ENCODE results near the gene TAOK3. TPM values are rescaled to one million over a fixed set of nuclear protein-coding genes. Genes with fewer than 3 reads are reported as not detected.
"Not testable (repeated sequence)": the region's sequence is repeated elsewhere in the genome, so short reads cannot be mapped to it uniquely, and the experiment has no call there.

The TAOK3 gene
- total RNA-seq, 1 donor from 2014 or later = 15.7 TPM

- no peaks in the 10 kb centered on the region for H3K79me2 ChIP-seq (ENCODE audit: insufficient read depth, low read length)
- H3K27ac ChIP-seq (ENCODE audit: low read depth, low read length) = no peak overlapping the region
- no peaks in the 10 kb centered on the region for H3K27me3 Mint-ChIP-seq (ENCODE audit: low read depth, unreplicated experiment)
- no peak for DNase-seq (ENCODE audit: low read depth)
- H3K4me3 Mint-ChIP-seq (ENCODE audit: unreplicated experiment) = no peak overlapping the region
- FAIRE-seq = no peak
- H3K4me3 ChIP-seq (ENCODE audit: insufficient read depth, low read depth, low read length) = no peak overlapping the region
- no peak overlapping the region for H3K4me2 ChIP-seq (ENCODE audit: low read length)
- H3K9me3 ChIP-seq (ENCODE audit: insufficient read depth, low read depth, low read length) = no peaks in the 10 kb centered on the region
- H3K9ac ChIP-seq (ENCODE audit: low read length) = no peak overlapping the region
- H3K36me3 ChIP-seq (ENCODE audit: insufficient read depth, low read length) = no peaks in the 10 kb centered on the region
- TF ChIP-seq EZH2 (IDR thresholded peaks at IDR 0.05; ENCODE audit: insufficient read depth, low read length) (no peak), CTCF (IDR thresholded peaks at IDR 0.05; ENCODE audit: insufficient read depth, low read depth, low read length) (no peak)
- H3K36me3 Mint-ChIP-seq (ENCODE audit: low read depth, unreplicated experiment) = no peaks in the 10 kb centered on the region
- H3K27ac Mint-ChIP-seq (ENCODE audit: unreplicated experiment) = no peak overlapping the region
- H4K20me1 ChIP-seq (ENCODE audit: insufficient read depth, low read length) = no peaks in the 10 kb centered on the region
- no peak overlapping the region for H2AFZ ChIP-seq (ENCODE audit: low read depth, low read length)
- no peaks in the 10 kb centered on the region for H3K4me1 ChIP-seq (ENCODE audit: insufficient read depth, low read length)
- no peaks in the 10 kb centered on the region for H3K4me1 Mint-ChIP-seq (ENCODE audit: low read depth, unreplicated experiment)
- H3K9me3 Mint-ChIP-seq (ENCODE audit: unreplicated experiment) = no peaks in the 10 kb centered on the region
- H3K27me3 ChIP-seq (ENCODE audit: insufficient read depth, low read length) = no peaks in the 10 kb centered on the region
Observed at GRCh38 chr12:118249547-118249946, 123.2 kb downstream of the TAOK3 start.

GRCh38 chr12:118245886-118246285, 126.8 kb downstream of the TAOK3 start:
- H3K36me3 Mint-ChIP-seq (ENCODE audit: low read depth, unreplicated experiment); H2AFZ ChIP-seq (ENCODE audit: low read depth, low read length); DNase-seq (ENCODE audit: low read depth); H3K36me3 ChIP-seq (ENCODE audit: insufficient read depth, low read length); H4K20me1 ChIP-seq (ENCODE audit: insufficient read depth, low read length); H3K79me2 ChIP-seq (ENCODE audit: insufficient read depth, low read length); FAIRE-seq; H3K27me3 Mint-ChIP-seq (ENCODE audit: low read depth, unreplicated experiment); H3K4me3 ChIP-seq (ENCODE audit: insufficient read depth, low read depth, low read length); H3K4me1 Mint-ChIP-seq (ENCODE audit: low read depth, unreplicated experiment); H3K27me3 ChIP-seq (ENCODE audit: insufficient read depth, low read length); H3K4me3 Mint-ChIP-seq (ENCODE audit: unreplicated experiment); H3K4me2 ChIP-seq (ENCODE audit: low read length); H3K27ac ChIP-seq (ENCODE audit: low read depth, low read length); H3K27ac Mint-ChIP-seq (ENCODE audit: unreplicated experiment); H3K9me3 Mint-ChIP-seq (ENCODE audit: unreplicated experiment); H3K9me3 ChIP-seq (ENCODE audit: insufficient read depth, low read depth, low read length); H3K9ac ChIP-seq (ENCODE audit: low read length); H3K4me1 ChIP-seq (ENCODE audit: insufficient read depth, low read length): not testable (repeated sequence)

- H3K27ac ChIP-seq (ENCODE audit: low read depth, low read length) = no peak overlapping the region
- Mint-ChIP-seq H3K27ac (ENCODE audit: unreplicated experiment) (peak overlapping the region; percentile 47), H3K27me3 (ENCODE audit: low read depth, unreplicated experiment) (no peaks in the 10 kb centered on the region)
Observed at GRCh38 chr12:118238888-118239287, 133.8 kb downstream of the TAOK3 start.

More at GRCh38 chr12:118238888-118239287, 133.8 kb downstream of the TAOK3 start:
- Mint-ChIP-seq H3K36me3 (ENCODE audit: low read depth, unreplicated experiment) (no peaks in the 10 kb centered on the region), H3K9me3 (ENCODE audit: unreplicated experiment) (no peaks in the 10 kb centered on the region), H3K4me3 (ENCODE audit: unreplicated experiment) (no peak overlapping the region), H3K4me1 (ENCODE audit: low read depth, unreplicated experiment) (peaks cover 12% of the 10 kb centered on the region)
- FAIRE-seq = no peak
- H3K4me2 ChIP-seq (ENCODE audit: low read length) = no peak overlapping the region
- no peaks in the 10 kb centered on the region for H3K4me1 ChIP-seq (ENCODE audit: insufficient read depth, low read length)
- peaks cover 4% of the 10 kb centered on the region for H3K36me3 ChIP-seq (ENCODE audit: insufficient read depth, low read length)
- no peak overlapping the region for H3K4me3 ChIP-seq (ENCODE audit: insufficient read depth, low read depth, low read length)
- DNase-seq (ENCODE audit: low read depth) = no peak
- H3K27me3 ChIP-seq (ENCODE audit: insufficient read depth, low read length) = no peaks in the 10 kb centered on the region
- H3K9ac ChIP-seq (ENCODE audit: low read length) = no peak overlapping the region
- H2AFZ ChIP-seq (ENCODE audit: low read depth, low read length) = no peak overlapping the region
- no peaks in the 10 kb centered on the region for H3K9me3 ChIP-seq (ENCODE audit: insufficient read depth, low read depth, low read length)
- H3K79me2 ChIP-seq (ENCODE audit: insufficient read depth, low read length) = no peaks in the 10 kb centered on the region
- no peaks in the 10 kb centered on the region for H4K20me1 ChIP-seq (ENCODE audit: insufficient read depth, low read length)
- TF ChIP-seq CTCF (IDR thresholded peaks at IDR 0.05; ENCODE audit: insufficient read depth, low read depth, low read length) = no peak
- no peak for TF ChIP-seq EZH2 (IDR thresholded peaks at IDR 0.05; ENCODE audit: insufficient read depth, low read length)

Measured in astrocyte (in vitro differentiated cells and primary cell).